ENCODE data around the gene PLA2G15. TPM values are rescaled to one million over a fixed set of nuclear protein-coding genes. Genes with fewer than 3 reads are reported as not detected.
A peak's percentile ranks its signal among the peaks of the same experiment; 100 is the strongest.

PLA2G15 gene
- total and polyA plus RNA-seq, 2 of the 13 experiments (the other 11 are each of a cell fraction or from before 2014, with no cell fraction given) = 14.4 to 23.7 TPM

- no peak; the same call in 1 of the 2 replicates for TF ChIP-seq THAP9 (CRISPR knock-in tag; IDR thresholded peaks at IDR 0.05; ENCODE audit: borderline replicate concordance)
- no peak for TF ChIP-seq PCBP2 (optimal IDR thresholded peaks at IDR 0.05; ENCODE audit: low read depth, low read length, poor library complexity, severe bottlenecking)
- no peak; the same call in 1 of the 2 replicates for TF ChIP-seq ZNF580 (CRISPR knock-in tag; IDR thresholded peaks at IDR 0.05; ENCODE audit: borderline replicate concordance, low read depth)
- TF ChIP-seq POGZ (CRISPR knock-in tag; IDR thresholded peaks at IDR 0.05) = peak; percentile 49; the same call in 1 of the 2 replicates
- no peak for TF ChIP-seq TOE1 (CRISPR knock-in tag; IDR thresholded peaks at IDR 0.05)
- TF ChIP-seq MLXIP (CRISPR knock-in tag; IDR thresholded peaks at IDR 0.05; ENCODE audit: borderline replicate concordance) = peak; percentile 86; the same call in 1 of the 2 replicates
- peak; percentile 88; the same call in 1 of the 2 replicates for TF ChIP-seq ZBTB3 (CRISPR knock-in tag; IDR thresholded peaks at IDR 0.05; ENCODE audit: borderline replicate concordance, low read depth)
- TF ChIP-seq ZNF136 (CRISPR knock-in tag; IDR thresholded peaks at IDR 0.05; ENCODE audit: low read depth) = peak; percentile 78; the same call in 1 of the 2 replicates
- TF ChIP-seq TBP (CRISPR knock-in tag; IDR thresholded peaks at IDR 0.05) = peak; percentile 67; the same call in 1 of the 2 replicates
- TF ChIP-seq ZNF777 (CRISPR knock-in tag; IDR thresholded peaks at IDR 0.05) = no peak
- peak; percentile 80 for TF ChIP-seq POLR2AphosphoS2 (IDR thresholded peaks at IDR 0.05; ENCODE audit: low read depth, low read length)
- peak; percentile 68 for TF ChIP-seq TFE3 (CRISPR knock-in tag; IDR thresholded peaks at IDR 0.05)
- TF ChIP-seq MXD1 (CRISPR knock-in tag; IDR thresholded peaks at IDR 0.05) = peak; percentile 33
- no peak for TF ChIP-seq ZFP36L2 (CRISPR knock-in tag; IDR thresholded peaks at IDR 0.05)
- peak; percentile 88 for TF ChIP-seq PRDM15 (CRISPR knock-in tag; IDR thresholded peaks at IDR 0.05)
- TF ChIP-seq ZNF615 (CRISPR knock-in tag; IDR thresholded peaks at IDR 0.05; ENCODE audit: borderline replicate concordance) = no peak
Observed at GRCh38 chr16:68236137-68236825, 8.9 kb upstream of the PLA2G15 start (continued).

Measured in HepG2 (cell line).